HG02610 (cell line): ENCODE results near the gene BRAT1.

Source experiments
- ATAC-seq: cut with Tn5 transposase; IDR thresholded peaks from one replicate; pipeline ENCODE4 v1.9.1; 2021; ENCODE audit warnings: mild to moderate bottlenecking, moderate library complexity; ENCODE audit not compliant: unreplicated experiment

BRAT1 gene

DNA sequence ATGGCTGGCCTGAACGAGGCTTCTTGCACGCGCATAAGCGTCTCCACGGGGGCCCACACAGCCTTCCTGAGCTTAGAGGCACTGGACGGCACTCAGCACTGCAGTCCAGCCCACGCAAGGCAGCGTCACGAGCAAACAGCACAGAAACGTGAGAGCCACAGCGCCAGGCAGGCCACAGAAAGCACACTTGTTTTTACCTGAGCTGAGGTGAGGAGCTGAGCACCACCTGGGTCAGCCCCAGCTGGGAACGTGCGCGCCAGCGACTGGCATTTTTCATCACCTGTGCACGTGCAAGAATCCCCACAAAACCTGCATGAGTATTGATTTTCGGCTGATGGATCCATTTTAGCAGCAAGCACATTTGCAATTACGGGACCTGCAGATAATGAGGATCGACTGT, 30.1 kb upstream of the BRAT1 start:
- ATAC-seq: no peak

- ATAC-seq: no peak
Observed at GRCh38 chr7:2583798-2584580, 28.7 kb upstream of the BRAT1 start.

GRCh38 chr7:2582006-2582735, 26.8 kb upstream of the BRAT1 start:
- ATAC-seq: no peak

DNA sequence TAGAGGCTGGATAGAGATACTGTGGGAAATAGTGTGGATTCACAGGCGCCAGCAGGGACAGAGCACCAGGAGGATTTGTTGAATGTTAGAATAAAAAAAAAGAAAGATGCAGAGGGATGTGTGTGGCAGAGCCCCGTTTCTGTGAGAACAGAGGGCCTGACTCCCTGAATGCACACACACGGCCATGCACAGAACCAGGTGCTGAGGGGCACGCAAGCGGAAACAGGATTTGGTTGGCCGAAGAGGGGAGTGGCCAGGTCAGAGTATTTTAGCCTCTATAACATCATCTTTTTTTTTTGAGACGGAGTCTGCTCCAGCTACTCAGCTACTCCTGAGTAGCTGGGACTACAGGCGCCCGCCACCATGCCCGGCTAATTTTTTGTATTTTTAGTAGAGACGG, 25.3 kb upstream of the BRAT1 start:
- ATAC-seq: no peak

DNA sequence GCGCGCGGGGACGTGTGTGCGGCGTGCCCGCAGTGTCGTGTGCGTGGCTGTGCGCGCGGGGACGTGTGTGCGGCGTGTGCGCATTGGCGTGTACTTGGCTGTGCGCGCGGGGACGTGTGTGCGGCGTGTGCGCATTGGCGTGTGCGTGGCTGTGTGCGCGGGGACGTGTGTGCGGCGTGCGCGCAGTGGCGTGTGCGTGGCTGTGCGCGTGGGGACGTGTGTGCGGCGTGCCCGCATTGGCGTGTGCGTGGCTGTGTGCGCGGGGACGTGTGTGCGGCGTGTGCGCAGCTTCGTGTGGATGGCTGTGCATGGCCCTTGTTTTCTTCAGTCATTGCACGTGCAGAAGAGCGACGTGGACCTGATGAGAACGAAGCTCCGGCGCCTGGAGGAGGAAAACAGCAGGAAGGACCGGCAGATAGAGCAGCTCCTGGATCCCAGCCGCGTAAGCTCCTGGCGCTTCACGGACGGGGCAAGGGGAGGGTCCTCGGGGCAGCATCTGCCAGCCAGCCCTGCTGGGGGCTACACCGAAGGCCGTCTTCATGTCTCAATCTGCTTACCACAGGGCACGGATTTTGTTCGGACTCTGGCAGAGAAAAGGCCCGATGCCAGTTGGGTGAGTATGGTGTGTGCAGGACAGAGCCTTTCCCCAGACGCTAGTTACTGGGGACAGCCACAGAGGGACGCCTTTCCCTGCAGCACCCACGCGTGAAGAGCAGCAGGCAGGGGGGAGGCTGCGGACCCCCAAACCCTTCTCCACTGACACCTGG, 22.8 kb upstream of the BRAT1 start:
- ATAC-seq: no peak

DNA sequence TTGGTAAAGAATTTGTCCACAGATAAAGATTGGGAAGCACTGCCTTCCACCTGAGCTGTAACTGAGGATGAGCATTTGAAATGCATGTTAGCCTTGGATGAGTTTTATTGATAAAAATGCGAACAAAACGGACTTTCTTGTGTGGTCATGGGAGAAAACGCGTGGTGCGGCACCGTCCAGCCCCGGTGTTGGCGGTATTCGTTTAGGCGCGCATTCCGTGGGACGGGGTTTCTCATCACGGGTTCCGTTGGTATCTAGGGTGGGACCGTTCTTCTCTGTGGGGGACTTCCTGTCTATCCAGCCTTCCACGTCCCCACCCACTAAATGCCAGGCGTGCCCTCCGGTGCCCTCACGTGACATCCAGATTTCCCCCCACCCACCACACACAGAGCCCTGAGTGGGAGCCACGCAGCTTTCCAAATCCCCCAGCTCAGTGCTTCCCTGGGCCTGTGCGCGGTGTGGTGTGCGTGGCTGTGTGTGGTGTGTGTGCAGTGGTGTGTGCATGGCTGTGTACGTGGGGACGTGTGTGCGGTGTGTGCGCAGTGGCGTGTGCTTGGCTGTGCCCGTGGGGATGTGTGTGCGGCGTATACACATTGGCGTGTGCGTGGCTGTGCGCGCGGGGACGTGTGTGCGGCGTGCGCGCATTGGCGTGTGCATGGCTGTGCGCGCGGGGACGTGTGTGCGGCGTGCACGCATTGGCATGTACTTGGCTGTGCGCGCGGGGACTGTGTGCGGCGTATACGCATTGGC, 21.6 kb upstream of the BRAT1 start:
- no peak for ATAC-seq

- no peak for ATAC-seq
Observed at GRCh38 chr7:2575733-2576340, 20.5 kb upstream of the BRAT1 start.

- no peak for ATAC-seq
Observed at GRCh38 chr7:2575046-2575732, 19.9 kb upstream of the BRAT1 start.

DNA sequence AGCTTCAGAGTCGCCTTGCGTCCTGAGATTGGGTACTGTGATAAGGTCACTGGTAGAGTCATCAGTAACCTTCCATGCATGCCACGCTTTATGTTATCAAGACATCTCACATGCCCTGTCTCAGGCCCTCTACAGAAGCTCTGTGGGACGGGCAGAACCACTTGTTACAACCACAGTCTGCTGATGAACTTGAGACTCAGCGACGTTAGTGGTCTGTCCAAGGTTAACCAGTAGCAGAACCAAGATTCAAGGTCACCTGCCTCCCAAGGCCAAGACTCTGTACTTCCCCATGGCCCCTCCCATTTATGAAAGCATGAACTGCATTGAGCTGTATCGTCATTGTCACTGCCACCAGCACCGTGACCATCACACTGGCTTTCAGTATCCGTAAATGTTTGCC, 18.4 kb upstream of the BRAT1 start:
- no peak for ATAC-seq

DNA sequence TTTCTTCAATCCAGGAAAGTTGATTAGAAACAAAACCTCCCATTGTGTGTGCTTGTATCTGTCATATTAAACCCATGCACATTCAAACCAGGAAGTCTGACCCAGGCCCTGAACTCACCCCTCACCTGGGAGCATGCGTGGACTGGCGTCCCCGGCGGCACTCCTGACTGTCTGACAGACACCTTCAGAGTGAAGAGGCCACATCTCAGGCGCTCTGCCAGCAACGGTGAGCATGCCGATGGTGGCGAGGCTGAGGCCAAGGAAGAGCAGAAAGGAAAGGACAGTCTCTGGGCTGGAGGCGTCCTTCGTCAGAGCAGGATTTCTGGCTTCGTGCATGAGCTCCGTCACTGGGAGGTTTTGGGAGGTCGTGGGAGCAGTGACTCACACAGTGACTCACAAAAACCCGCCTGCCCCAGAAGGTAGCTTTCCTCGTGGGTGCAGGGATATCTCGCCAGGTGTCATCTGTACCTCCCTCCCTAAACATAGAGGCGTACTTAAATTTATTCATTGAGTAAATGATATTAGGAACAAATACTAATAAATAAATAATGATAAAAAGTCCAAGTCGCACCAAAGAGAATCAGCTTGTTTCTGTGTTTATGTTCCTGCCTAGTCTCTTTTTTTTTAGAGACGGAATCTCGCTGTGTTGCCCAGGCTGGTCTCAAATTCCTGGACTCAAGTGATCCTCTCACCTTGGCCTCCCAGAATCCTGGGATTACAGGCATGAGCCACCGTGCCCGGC, 16.9 kb upstream of the BRAT1 start:
- ATAC-seq: no peak

GRCh38 chr7:2571409-2571808, 16.1 kb upstream of the BRAT1 start:
- no peak for ATAC-seq

GRCh38 chr7:2570021-2570420, 14.7 kb upstream of the BRAT1 start:
- no peak for ATAC-seq

DNA sequence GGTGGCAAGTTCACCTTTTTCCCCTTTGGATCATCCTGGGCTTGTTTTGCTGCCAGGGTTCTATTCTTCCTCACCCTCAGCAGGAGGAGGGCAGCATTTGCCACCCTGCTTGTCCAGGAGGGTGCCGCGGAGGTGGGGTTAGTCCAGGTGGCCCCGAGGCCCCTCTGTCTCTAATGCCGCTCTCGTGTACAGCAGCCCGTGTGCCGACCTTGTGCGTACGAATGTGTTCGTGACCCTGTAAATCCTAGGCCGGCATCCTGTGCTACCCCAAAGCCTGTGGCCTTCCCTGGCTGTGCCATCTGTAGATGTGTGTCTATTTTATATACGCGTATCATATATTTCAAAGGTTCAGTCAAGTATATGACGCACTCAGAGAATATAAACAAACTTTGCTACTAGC, 14.1 kb upstream of the BRAT1 start:
- ATAC-seq: no peak

DNA sequence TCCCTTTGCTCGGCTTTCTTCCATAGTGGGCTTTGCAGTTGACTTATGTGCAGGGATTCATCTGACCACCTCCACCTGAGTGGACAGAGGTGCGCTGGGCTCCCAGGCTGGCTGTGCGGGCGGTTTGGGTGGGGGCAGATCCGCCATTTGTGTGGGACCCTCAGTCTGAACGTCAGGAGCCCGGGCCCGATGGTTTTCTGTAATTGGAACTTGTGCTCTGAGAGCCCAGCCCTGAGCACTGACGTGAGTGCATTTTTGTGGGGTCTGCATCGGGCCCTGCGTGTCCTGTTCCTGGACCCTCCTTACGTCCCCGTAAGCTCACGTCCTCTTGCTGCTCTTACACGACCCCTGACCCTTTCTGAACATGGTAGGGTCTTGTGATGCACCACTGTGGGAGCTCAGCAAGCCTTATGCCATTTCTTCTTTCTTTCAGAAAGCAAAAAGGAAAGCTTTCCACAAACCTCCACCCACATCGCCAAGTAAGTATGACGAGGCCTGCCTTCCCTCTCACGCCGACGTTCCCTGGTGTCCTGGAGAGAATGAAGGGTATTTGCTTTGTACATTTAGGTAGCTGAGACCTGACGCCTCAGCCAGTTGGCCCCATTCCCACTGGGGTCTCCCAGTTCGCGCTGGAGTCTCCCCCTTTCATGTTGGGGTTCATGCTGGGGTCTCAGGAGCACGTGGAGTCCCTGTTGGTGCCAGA, 13.3 kb upstream of the BRAT1 start:
- ATAC-seq: no peak

DNA sequence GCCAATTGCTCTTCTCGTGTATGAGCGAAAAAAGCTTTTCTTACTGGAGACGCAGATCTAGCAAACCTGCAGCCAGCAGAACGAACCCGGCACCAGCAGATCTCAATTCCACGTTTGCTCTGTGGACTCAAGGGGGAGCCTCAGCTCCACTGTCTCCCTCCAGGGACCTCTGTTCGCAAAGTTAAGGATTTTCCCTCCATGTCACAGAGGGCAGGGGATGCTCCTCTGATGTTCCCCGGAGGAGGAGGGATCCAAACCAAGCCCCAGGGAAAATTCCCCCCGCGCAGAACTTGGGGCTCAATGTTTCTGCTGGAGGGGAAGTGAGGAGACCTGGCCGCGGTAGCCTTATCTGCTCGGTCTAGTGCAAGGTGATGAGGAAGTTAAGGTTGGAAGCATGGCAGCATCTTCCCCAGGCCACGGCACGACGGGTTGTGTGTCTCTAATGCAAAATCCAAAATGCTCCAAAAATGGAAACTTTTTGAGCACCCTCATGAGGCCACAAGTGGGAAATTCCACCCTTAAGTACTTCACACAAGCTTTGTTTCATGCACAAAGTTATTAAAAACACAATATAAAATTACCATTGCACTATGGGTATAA, 12.5 kb upstream of the BRAT1 start:
- ATAC-seq: no peak

GRCh38 chr7:2566890-2567678, 11.8 kb upstream of the BRAT1 start:
- ATAC-seq: peak; percentile 86

GRCh38 chr7:2566348-2566889, 11.1 kb upstream of the BRAT1 start:
- peak; percentile 35 for ATAC-seq
